ENCODE data around the gene NEXN.
"Not testable (repeated sequence)": the region's sequence is repeated elsewhere in the genome, so short reads cannot be mapped to it uniquely, and the experiment has no call there.

Gene NEXN

DNA sequence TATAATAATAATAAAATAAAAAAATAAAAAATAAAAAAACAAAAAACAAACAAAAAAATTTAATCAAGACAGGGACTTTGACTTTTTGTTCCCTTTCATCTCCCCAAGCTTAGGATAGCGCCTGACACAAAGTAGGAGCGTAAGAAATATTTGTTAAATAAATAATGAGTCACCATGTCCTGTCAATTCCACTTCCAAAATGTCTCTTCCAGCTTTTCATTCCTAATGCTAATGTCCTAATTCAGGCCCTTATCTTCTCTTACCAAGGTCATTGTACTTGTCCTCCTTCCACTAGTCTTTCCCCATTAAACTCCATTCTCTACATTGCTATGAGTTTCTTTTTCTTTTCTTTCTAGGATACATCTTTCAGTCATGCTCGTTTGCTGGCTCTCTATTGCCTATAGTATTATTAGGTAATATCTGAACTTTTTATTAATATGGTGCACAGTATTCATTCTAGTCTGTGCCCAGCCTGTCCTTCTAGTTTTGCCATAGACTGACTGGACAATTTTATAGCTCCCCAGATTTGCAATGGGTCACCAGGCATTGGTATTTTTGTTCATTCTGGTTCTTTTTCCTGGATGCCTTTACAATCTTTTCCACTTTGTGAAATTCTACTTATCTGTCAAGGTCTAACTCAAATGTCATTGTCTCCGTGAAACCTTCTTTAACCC lies 11.4 kb downstream of the NEXN start:
- no peak for DNase-seq (ENCODE audit: extremely low read depth, low read depth)
- H3K4me3 ChIP-seq (replicated peaks; ENCODE audit: low read depth, low read length) = no peak overlapping the region

DNA sequence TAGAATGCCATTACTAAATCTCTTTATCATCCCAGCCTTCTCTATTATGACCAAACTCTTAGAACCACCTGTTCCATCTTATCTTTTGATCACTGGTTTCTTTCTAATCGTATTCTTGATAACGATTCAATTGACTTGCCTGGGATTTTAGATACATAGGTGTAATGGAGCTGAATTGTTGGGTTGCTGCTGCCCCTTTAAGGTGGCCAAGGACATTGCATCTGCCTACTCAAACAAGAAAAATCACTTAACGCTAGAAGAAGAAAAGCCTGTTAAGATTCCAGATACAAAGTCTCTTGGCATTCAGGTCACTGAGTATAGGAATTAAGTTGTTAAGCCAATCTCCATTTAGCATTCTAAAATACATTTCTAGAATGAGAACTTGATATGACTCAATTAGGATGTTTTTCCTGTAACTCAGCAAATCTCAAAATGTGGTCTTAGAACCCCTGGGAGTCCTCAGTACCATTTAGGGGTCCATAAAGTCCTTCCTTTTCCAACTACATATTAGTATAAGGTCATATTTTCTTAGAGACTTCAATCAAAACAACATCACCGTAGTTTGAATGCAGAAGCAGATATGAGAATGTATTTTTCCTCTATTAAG lies 12.4 kb downstream of the NEXN start:
- no peak overlapping the region for H3K4me3 ChIP-seq (replicated peaks; ENCODE audit: low read depth, low read length)
- no peak for DNase-seq (ENCODE audit: extremely low read depth, low read depth)
- TF ChIP-seq, protein P1, sequence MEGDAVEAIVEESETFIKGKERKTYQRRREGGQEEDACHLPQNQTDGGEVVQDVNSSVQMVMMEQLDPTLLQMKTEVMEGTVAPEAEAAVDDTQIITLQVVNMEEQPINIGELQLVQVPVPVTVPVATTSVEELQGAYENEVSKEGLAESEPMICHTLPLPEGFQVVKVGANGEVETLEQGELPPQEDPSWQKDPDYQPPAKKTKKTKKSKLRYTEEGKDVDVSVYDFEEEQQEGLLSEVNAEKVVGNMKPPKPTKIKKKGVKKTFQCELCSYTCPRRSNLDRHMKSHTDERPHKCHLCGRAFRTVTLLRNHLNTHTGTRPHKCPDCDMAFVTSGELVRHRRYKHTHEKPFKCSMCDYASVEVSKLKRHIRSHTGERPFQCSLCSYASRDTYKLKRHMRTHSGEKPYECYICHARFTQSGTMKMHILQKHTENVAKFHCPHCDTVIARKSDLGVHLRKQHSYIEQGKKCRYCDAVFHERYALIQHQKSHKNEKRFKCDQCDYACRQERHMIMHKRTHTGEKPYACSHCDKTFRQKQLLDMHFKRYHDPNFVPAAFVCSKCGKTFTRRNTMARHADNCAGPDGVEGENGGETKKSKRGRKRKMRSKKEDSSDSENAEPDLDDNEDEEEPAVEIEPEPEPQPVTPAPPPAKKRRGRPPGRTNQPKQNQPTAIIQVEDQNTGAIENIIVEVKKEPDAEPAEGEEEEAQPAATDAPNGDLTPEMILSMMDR (IDR thresholded peaks at IDR 0.05; ENCODE audit: low read depth, low read length, missing control alignments) = peak; percentile 67

More for the DNA sequence above, 11.4 kb downstream of the NEXN start:
- TF ChIP-seq, protein P1 (IDR thresholded peaks at IDR 0.05; ENCODE audit: low read depth, low read length, missing control alignments) = no peak

DNA sequence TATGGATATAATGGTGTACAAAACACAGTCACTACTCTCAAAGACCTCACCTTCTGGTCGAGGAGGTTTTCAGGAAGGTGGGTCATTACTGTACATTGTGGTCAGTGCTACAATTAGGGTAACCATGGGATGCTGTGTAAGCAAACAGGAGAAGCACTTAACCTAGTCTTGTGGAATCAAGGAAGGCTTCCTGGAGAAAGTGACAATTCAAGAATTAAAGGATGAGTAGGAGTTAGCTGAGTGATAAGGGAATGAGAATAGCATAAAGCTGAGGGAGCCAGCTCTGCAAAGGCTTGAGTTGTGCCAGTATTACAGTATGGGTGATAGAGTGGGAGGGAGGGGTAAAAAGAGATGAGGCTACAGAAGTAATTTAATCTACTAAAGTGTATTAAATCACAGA lies 17.2 kb downstream of the NEXN start:
- TF ChIP-seq, protein P1 (IDR thresholded peaks at IDR 0.05; ENCODE audit: low read depth, low read length, missing control alignments) = no peak
- no peak overlapping the region for H3K4me3 ChIP-seq (replicated peaks; ENCODE audit: low read depth, low read length)
- no peak for DNase-seq (ENCODE audit: extremely low read depth, low read depth)

DNA sequence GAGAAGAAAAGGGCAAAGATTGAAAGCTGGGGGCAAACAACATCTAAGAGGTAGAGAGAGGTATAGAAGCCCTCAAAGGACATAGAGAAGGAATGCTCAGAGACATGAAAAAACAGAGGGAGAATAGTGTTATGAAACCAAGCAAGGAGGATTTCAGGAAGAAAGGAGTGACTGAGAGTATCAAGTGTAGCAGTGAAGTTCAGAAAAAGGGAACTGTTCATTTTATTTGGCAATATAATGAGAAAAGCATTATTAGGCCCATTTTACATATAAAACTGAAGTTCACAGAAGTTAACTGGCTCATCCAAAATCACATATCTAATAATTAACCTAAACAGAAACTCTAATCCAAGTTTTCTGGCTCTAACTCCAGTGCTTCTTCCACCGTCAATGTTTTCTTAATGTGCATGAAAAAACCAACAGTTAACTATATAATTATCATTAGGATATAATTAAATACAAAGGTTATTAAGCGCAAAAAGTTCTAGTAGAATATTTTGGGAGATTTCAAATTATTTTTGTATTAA lies 17.7 kb downstream of the NEXN start:
- no peak for DNase-seq (ENCODE audit: extremely low read depth, low read depth)
- TF ChIP-seq, protein P1 (IDR thresholded peaks at IDR 0.05; ENCODE audit: low read depth, low read length, missing control alignments) = no peak
- no peak overlapping the region for H3K4me3 ChIP-seq (replicated peaks; ENCODE audit: low read depth, low read length)

DNA sequence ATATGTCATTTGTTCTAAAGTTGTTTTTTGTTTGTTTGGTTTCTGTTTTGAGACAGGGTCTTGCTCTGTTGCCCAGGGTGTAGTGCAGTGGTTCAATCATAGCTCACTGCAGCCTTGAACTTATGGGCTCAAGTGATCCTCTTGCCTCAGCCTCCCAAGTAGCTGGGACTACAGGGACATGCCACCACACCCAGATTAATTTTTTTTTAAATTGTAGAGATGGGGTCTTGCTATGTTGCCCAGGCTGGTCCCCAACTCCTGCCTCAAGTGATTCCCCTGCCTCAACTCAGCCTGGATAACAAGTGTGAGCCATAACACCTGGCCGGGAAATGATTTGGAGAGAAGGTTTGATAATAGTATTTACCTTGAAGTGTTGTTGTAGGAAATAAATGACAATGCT lies 18.2 kb downstream of the NEXN start:
- no peak overlapping the region for H3K4me3 ChIP-seq (replicated peaks; ENCODE audit: low read depth, low read length)
- TF ChIP-seq, protein P1 (IDR thresholded peaks at IDR 0.05; ENCODE audit: low read depth, low read length, missing control alignments) = no peak
- no peak for DNase-seq (ENCODE audit: extremely low read depth, low read depth)

DNA sequence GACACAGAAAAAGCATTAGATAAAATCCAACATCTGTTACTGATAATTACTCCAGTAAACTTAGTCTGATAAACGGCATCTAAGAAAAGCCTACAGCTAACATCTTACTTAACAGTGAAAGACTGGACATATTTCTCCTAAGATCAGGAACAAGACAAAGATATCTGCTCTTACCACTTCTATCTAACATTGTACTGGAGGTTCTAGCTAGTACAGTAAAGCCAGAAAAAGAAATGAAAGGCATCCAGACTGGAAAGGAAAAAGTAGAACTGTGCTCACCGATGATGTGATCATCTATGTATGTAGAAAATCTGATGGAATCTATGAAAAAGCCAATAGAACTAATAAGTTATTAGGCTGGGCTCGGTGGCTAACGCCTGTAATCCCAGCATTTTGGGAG lies 21.7 kb downstream of the NEXN start:
- H3K4me3 ChIP-seq (replicated peaks; ENCODE audit: low read depth, low read length) = no peak overlapping the region
- TF ChIP-seq, protein P1 (IDR thresholded peaks at IDR 0.05; ENCODE audit: low read depth, low read length, missing control alignments) = no peak

DNA sequence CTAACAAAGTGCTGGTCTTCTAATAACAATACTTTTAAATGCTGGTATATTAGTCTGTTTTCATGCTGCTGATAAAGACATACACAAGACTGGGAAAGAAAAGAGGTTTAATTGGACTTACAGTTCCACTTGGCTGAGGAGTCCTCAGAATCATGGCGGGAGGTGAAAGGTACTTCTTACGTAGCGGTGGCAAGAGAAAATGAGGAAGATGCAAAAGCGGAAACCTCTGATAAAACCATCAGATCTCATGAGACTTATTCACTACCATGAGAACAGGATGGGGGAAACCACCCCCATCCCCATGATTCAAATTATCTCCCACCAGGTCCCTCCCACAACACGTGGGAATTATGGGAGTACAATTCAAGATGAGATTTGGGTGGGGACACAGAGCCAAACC lies 30.5 kb downstream of the NEXN start:
- H3K4me3 ChIP-seq (replicated peaks; ENCODE audit: low read depth, low read length); DNase-seq (ENCODE audit: extremely low read depth, low read depth): not testable (repeated sequence)

More for the DNA sequence above, 21.7 kb downstream of the NEXN start:
- DNase-seq (ENCODE audit: extremely low read depth, low read depth) = no peak
